B cell (primary cell): Measurements from ENCODE around the gene TPO. TPM values are rescaled to one million over a fixed set of nuclear protein-coding genes. Genes with fewer than 3 reads are reported as not detected.

Experiments
- ATAC-seq: fragments of 200-7000 bp; cut with Tn5 transposase; one replicate; pipeline ENCODE4 v1.10.0; 2021; ENCODE audit warnings: low read depth, mild to moderate bottlenecking, moderate number of reproducible peaks, moderate library complexity
- CTCF ChIA-PET: fragments of 350-600 bp; sonication (Branson Sonifier 250); formaldehyde crosslinking; loops from one replicate; lab custom pipeline; 2021; ENCODE audit warnings: antibody characterized with exemption, inconsistent platforms; lab: Charles Lee
- POLR2A ChIA-PET: fragments of 350-600 bp; sonication (Branson Sonifier 250); formaldehyde crosslinking; loops from one replicate; lab custom pipeline; 2021; ENCODE audit warnings: antibody characterized with exemption; lab: Charles Lee
- DNase-seq: peaks from one replicate; pipeline ENCODE4 v3.0.0; 2013
- H2AFZ ChIP-seq: 2 replicates; pipeline ENCODE4 v1.6.1; 2012; ENCODE audit warnings: mild to moderate bottlenecking, low read depth, low read length; ENCODE audit not compliant: insufficient read depth, poor library complexity, severe bottlenecking
- H3K27ac ChIP-seq, 2 donors: 1 replicate in 1 of 2; 2 replicates in 1 of 2; pipeline ENCODE4 v1.5.1; 2012 to 2013; ENCODE audit warnings: low read length in 2 of 2, mild to moderate bottlenecking in 2 of 2, moderate library complexity in 1 of 2
- H3K27me3 ChIP-seq, 4 experiments: fragments of 200-600 bp in 1 of 4; sonication (generic) in 1 of 4; replicated peaks in 1 of 4; 1 replicate in 2 of 4; 2 replicates in 2 of 4; pipeline versions ENCODE4 v1.6.1 to v1.7.0; 2013 to 2016; ENCODE audit warnings: low read length in 3 of 4, mild to moderate bottlenecking in 2 of 4, mixed read lengths in 1 of 4, moderate library complexity in 1 of 4; ENCODE audit not compliant: insufficient read depth in 4 of 4, control insufficient read depth in 3 of 4; ENCODE audit errors: control extremely low read depth in 1 of 4
- H3K36me3 ChIP-seq, 2 experiments: replicated peaks in 1 of 2; 1 replicate in 1 of 2; 2 replicates in 1 of 2; pipeline versions ENCODE4 v1.6.1 to v1.7.1; 2013; ENCODE audit warnings: low read length in 1 of 2; ENCODE audit not compliant: insufficient read depth in 2 of 2, control insufficient read depth in 1 of 2; ENCODE audit errors: control extremely low read depth in 1 of 2, extremely low read depth in 1 of 2
- H3K4me1 ChIP-seq, 2 donors: fragments of 200-600 bp in 1 of 2; sonication (generic) in 1 of 2; 1 replicate in 1 of 2; 2 replicates in 1 of 2; pipeline versions ENCODE4 v1.5.1 to v1.6.1; 2013 to 2017; ENCODE audit warnings: low read length in 2 of 2; ENCODE audit not compliant: control insufficient read depth in 2 of 2, insufficient read depth in 2 of 2
- H3K4me2 ChIP-seq: replicated peaks from 2 replicates; pipeline ENCODE3; 2012; ENCODE audit warnings: mild to moderate bottlenecking, low read depth, low read length; ENCODE audit not compliant: poor library complexity, severe bottlenecking
- H3K4me3 ChIP-seq, 5 experiments: fragments of 200-600 bp in 1 of 5; sonication (generic) in 1 of 5; 1 replicate in 3 of 5; 2 replicates in 2 of 5; pipeline versions ENCODE4 v1.5.1 to v1.7.0; 2011 to 2016; ENCODE audit warnings: low read length in 4 of 5, mild to moderate bottlenecking in 4 of 5, low read depth in 2 of 5, control low read depth in 1 of 5, moderate library complexity in 1 of 5; ENCODE audit not compliant: insufficient read depth in 1 of 5; ENCODE audit errors: control extremely low read depth in 1 of 5, extremely low read depth in 1 of 5
- H3K79me2 ChIP-seq: fragments of 200-600 bp; sonication (generic); one replicate; pipeline ENCODE4 v1.6.0; 2016; ENCODE audit warnings: low read length; ENCODE audit not compliant: control insufficient read depth, insufficient read depth
- H3K9ac ChIP-seq: fragments of 200-600 bp; sonication (generic); 2 replicates; pipeline ENCODE4 v1.6.1; 2017; ENCODE audit warnings: mild to moderate bottlenecking, low read length, moderate library complexity
- H3K9me3 ChIP-seq, 3 donors: one replicate each; pipeline versions ENCODE4 v1.6.1 to v1.7.1; 2013; ENCODE audit warnings: low read length in 2 of 3; ENCODE audit not compliant: control insufficient read depth in 2 of 3, insufficient read depth in 1 of 3; ENCODE audit errors: control extremely low read depth in 1 of 3
- H4K20me1 ChIP-seq: 2 replicates; pipeline ENCODE4 v1.6.0; 2012; ENCODE audit warnings: mild to moderate bottlenecking, low read length; ENCODE audit not compliant: insufficient read depth, control insufficient read depth, poor library complexity, severe bottlenecking
- H3K27ac Mint-ChIP-seq: one replicate; pipeline ENCODE4 v1.8.0; 2021; ENCODE audit warnings: mixed read lengths
- H3K27me3 Mint-ChIP-seq: one replicate; pipeline ENCODE4 v1.8.0; 2021; ENCODE audit warnings: mixed read lengths
- H3K4me1 Mint-ChIP-seq: one replicate; pipeline ENCODE4 v1.8.0; 2021; ENCODE audit warnings: mixed read lengths
- H3K4me3 Mint-ChIP-seq: one replicate; pipeline ENCODE4 v1.8.0; 2021; ENCODE audit warnings: mixed read lengths
- H3K9me3 Mint-ChIP-seq: one replicate; pipeline ENCODE4 v1.8.0; 2022; ENCODE audit warnings: mixed read lengths; ENCODE audit not compliant: insufficient read depth
- CTCF ChIP-seq: fragments of 200-600 bp; IDR thresholded peaks from one replicate; pipeline ENCODE4 v1.8.0; 2022; ENCODE audit warnings: antibody characterized with exemption, mild to moderate bottlenecking
- EZH2 ChIP-seq: IDR thresholded peaks from 2 replicates; pipeline ENCODE4 v1.6.1; 2012; ENCODE audit warnings: borderline replicate concordance, low read depth, mild to moderate bottlenecking, moderate library complexity, low read length; ENCODE audit not compliant: insufficient read depth, poor library complexity, severe bottlenecking
- WGBS: methylation state at CpG from one replicate; pipeline ENCODE4 v1.1.5; 2013; ENCODE audit warnings: missing lambda C conversion rate; ENCODE audit not compliant: insufficient coverage; 5-methylcytosine and 5-hydroxymethylcytosine counted together
- intact Hi-C: fragments of 100-400 bp; cut with micrococcal nuclease; formaldehyde crosslinking; loops from one replicate; pipeline ENCODE4 v1.10.0; 2022
- polyA plus RNA-seq: library from polyadenylated mRNA; depleted of rRNA; stranded (reverse); fragments of >200 nt; gene quantifications from 2 replicates; pipeline ENCODE4 v1.2.3, GENCODE V29; 2012
- total RNA-seq, 2 donors: library from RNA; stranded (reverse); fragments of 120-200 nt in 1 of 2; gene quantifications; 1 replicate in 1 of 2; 2 replicates in 1 of 2; pipeline versions ENCODE4 v1.2.3 to v1.2.4, GENCODE V29; 2013 to 2022

The TPO gene
- total and polyA plus RNA-seq, 2 donors (not counting 1 experiment from before 2014, with no cell fraction given) = not detected

- Histone ChIP-seq H3K27me3 (peaks cover 0 to 12% (median 2%) of the 10 kb centered on the region in 4 experiments), H3K36me3 (no peaks in the 10 kb centered on the region), H2AFZ (no peak overlapping the region), H3K79me2 (no peaks in the 10 kb centered on the region), H3K4me3 (no peak overlapping the region), H3K4me1 (no peaks in the 10 kb centered on the region), H3K9ac (no peak overlapping the region), H4K20me1 (no peaks in the 10 kb centered on the region), H3K4me2 (no peak overlapping the region), H3K9me3 (peaks cover 0 to 6% (median 0%) of the 10 kb centered on the region in 3 donors), H3K27ac (no peak overlapping the region)
- ATAC-seq = no peak
- intact Hi-C loops = no loop called here
- H3K4me3 Mint-ChIP-seq = no peak overlapping the region
- H3K4me1 Mint-ChIP-seq = no peaks in the 10 kb centered on the region
- ChIA-PET CTCF (no interaction called here), POLR2A (no interaction called here)
- no peaks in the 10 kb centered on the region for H3K9me3 Mint-ChIP-seq
- no peak overlapping the region for H3K27ac Mint-ChIP-seq
- peaks cover 4% of the 10 kb centered on the region for H3K27me3 Mint-ChIP-seq
- 95% methylated on average over 20 of the region's 21 CpGs for WGBS
- DNase-seq = no peak
- TF ChIP-seq CTCF = no peak
- TF ChIP-seq EZH2 = no peak
Measured at GRCh38 chr2:1584051-1584531, 170.8 kb downstream of the TPO start.

GRCh38 chr2:1584691-1585485, 171.6 kb downstream of the TPO start:
- POLR2A ChIA-PET = no interaction called here
- DNase-seq = no peak
- Mint-ChIP-seq H3K4me1 (no peaks in the 10 kb centered on the region), H3K27ac (no peak overlapping the region), H3K9me3 (no peaks in the 10 kb centered on the region), H3K27me3 (peaks cover 7% of the 10 kb centered on the region), H3K4me3 (no peak overlapping the region)
- 92% methylated on average over 17 of the region's 18 CpGs for WGBS
- Histone ChIP-seq H3K4me3 (no peak overlapping the region), H3K36me3 (no peaks in the 10 kb centered on the region), H3K9ac (no peak overlapping the region), H2AFZ (no peak overlapping the region), H3K27me3 (peaks cover 0 to 20% (median 3%) of the 10 kb centered on the region in 4 experiments), H3K79me2 (no peaks in the 10 kb centered on the region), H3K9me3 (peaks cover 0 to 6% (median 0%) of the 10 kb centered on the region in 3 donors), H3K27ac (no peak overlapping the region), H3K4me2 (no peak overlapping the region), H4K20me1 (no peaks in the 10 kb centered on the region), H3K4me1 (no peaks in the 10 kb centered on the region)
- ATAC-seq = no peak
- TF ChIP-seq EZH2 (no peak), CTCF (no peak)
- intact Hi-C loops = no loop called here
- CTCF ChIA-PET = no interaction called here
